Measurements from ENCODE around the gene PI4KA.

DNA sequence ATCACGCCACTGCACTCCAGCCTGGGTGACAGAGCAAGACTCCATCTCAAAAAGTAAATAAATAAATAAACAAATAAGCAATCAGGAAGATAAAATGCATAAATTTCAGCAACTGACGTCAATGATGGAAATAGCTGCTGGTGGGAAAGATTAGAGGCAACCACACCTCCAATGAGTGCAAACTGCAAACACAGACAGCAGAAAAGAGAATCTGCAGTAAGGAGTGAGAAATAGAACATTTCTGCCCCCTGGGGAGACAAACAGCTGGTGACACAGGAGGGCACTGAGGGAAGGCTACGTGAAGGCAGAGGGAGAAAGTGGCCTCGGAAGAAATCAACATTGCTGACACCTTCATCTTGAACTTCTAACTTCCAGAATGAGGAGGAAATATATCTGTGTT is 6.5 kb downstream of the PI4KA start:
- TF ChIP-seq, protein P1, sequence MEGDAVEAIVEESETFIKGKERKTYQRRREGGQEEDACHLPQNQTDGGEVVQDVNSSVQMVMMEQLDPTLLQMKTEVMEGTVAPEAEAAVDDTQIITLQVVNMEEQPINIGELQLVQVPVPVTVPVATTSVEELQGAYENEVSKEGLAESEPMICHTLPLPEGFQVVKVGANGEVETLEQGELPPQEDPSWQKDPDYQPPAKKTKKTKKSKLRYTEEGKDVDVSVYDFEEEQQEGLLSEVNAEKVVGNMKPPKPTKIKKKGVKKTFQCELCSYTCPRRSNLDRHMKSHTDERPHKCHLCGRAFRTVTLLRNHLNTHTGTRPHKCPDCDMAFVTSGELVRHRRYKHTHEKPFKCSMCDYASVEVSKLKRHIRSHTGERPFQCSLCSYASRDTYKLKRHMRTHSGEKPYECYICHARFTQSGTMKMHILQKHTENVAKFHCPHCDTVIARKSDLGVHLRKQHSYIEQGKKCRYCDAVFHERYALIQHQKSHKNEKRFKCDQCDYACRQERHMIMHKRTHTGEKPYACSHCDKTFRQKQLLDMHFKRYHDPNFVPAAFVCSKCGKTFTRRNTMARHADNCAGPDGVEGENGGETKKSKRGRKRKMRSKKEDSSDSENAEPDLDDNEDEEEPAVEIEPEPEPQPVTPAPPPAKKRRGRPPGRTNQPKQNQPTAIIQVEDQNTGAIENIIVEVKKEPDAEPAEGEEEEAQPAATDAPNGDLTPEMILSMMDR (IDR thresholded peaks at IDR 0.05): no peak
- TF ChIP-seq POLR2A (IDR thresholded peaks at IDR 0.05): no peak
